ENCODE data around the gene HRG. TPM values are rescaled to one million over a fixed set of nuclear protein-coding genes. Genes with fewer than 3 reads are reported as not detected.
"Not testable (repeated sequence)": the region's sequence is repeated elsewhere in the genome, so short reads cannot be mapped to it uniquely, and the experiment has no call there.

HRG gene
- total RNA-seq, 1 donor from 2014 or later, result not detected

- Mint-ChIP-seq H3K4me1 (ENCODE audit: low read depth, unreplicated experiment) (no peaks in the 10 kb centered on the region), H3K4me3 (ENCODE audit: unreplicated experiment) (no peak overlapping the region), H3K36me3 (ENCODE audit: low read depth, unreplicated experiment) (no peaks in the 10 kb centered on the region), H3K27ac (ENCODE audit: unreplicated experiment) (no peak overlapping the region), H3K9me3 (ENCODE audit: unreplicated experiment) (peaks cover 27% of the 10 kb centered on the region), H3K27me3 (ENCODE audit: low read depth, unreplicated experiment) (peaks cover 23% of the 10 kb centered on the region)
- Histone ChIP-seq H3K4me3 (ENCODE audit: insufficient read depth, low read depth, low read length) (no peak overlapping the region), H3K9ac (ENCODE audit: low read length) (no peak overlapping the region), H3K79me2 (ENCODE audit: insufficient read depth, low read length) (no peaks in the 10 kb centered on the region), H3K4me2 (ENCODE audit: low read length) (no peak overlapping the region), H3K36me3 (ENCODE audit: insufficient read depth, low read length) (no peaks in the 10 kb centered on the region), H3K9me3 (ENCODE audit: insufficient read depth, low read depth, low read length) (no peaks in the 10 kb centered on the region), H3K4me1 (ENCODE audit: insufficient read depth, low read length) (no peaks in the 10 kb centered on the region), H4K20me1 (ENCODE audit: insufficient read depth, low read length) (no peaks in the 10 kb centered on the region), H2AFZ (ENCODE audit: low read depth, low read length) (no peak overlapping the region), H3K27ac (ENCODE audit: low read depth, low read length) (no peak overlapping the region), H3K27me3 (ENCODE audit: insufficient read depth, low read length) (peaks cover 6% of the 10 kb centered on the region)
- TF ChIP-seq CTCF (IDR thresholded peaks at IDR 0.05; ENCODE audit: insufficient read depth, low read depth, low read length) (no peak), EZH2 (IDR thresholded peaks at IDR 0.05; ENCODE audit: insufficient read depth, low read length) (no peak)
- FAIRE-seq (no peak), DNase-seq (ENCODE audit: low read depth) (no peak)
These were observed 18.2 kb downstream of the HRG start for GRCh38 chr3:186683979-186684378.

- not testable (repeated sequence) for DNase-seq (ENCODE audit: low read depth); H3K4me1 Mint-ChIP-seq (ENCODE audit: low read depth, unreplicated experiment); H3K27ac ChIP-seq (ENCODE audit: low read depth, low read length); H3K4me3 Mint-ChIP-seq (ENCODE audit: unreplicated experiment); H2AFZ ChIP-seq (ENCODE audit: low read depth, low read length); H3K9me3 ChIP-seq (ENCODE audit: insufficient read depth, low read depth, low read length); H3K9ac ChIP-seq (ENCODE audit: low read length); H4K20me1 ChIP-seq (ENCODE audit: insufficient read depth, low read length); H3K4me3 ChIP-seq (ENCODE audit: insufficient read depth, low read depth, low read length); H3K27ac Mint-ChIP-seq (ENCODE audit: unreplicated experiment); H3K4me1 ChIP-seq (ENCODE audit: insufficient read depth, low read length); H3K36me3 Mint-ChIP-seq (ENCODE audit: low read depth, unreplicated experiment); H3K79me2 ChIP-seq (ENCODE audit: insufficient read depth, low read length); FAIRE-seq; H3K27me3 ChIP-seq (ENCODE audit: insufficient read depth, low read length); H3K36me3 ChIP-seq (ENCODE audit: insufficient read depth, low read length); H3K4me2 ChIP-seq (ENCODE audit: low read length)
- Mint-ChIP-seq H3K9me3 (ENCODE audit: unreplicated experiment) (peaks cover 27% of the 10 kb centered on the region), H3K27me3 (ENCODE audit: low read depth, unreplicated experiment) (peaks cover 17% of the 10 kb centered on the region)
These were observed 20.7 kb downstream of the HRG start for GRCh38 chr3:186686475-186686874.

GRCh38 chr3:186687120-186687651 is 21.4 kb downstream of the HRG start:
- H3K4me3 Mint-ChIP-seq (ENCODE audit: unreplicated experiment), result no peak overlapping the region
- peaks cover 1% of the 10 kb centered on the region for H3K27me3 ChIP-seq (ENCODE audit: insufficient read depth, low read length)
- peaks cover 27% of the 10 kb centered on the region for H3K9me3 Mint-ChIP-seq (ENCODE audit: unreplicated experiment)
- no peak for DNase-seq (ENCODE audit: low read depth)
- H3K36me3 ChIP-seq (ENCODE audit: insufficient read depth, low read length), result no peaks in the 10 kb centered on the region
- no peak for FAIRE-seq
- no peak overlapping the region for H3K4me2 ChIP-seq (ENCODE audit: low read length)
- no peak overlapping the region for H3K9ac ChIP-seq (ENCODE audit: low read length)
- no peaks in the 10 kb centered on the region for H3K79me2 ChIP-seq (ENCODE audit: insufficient read depth, low read length)
- H3K4me1 Mint-ChIP-seq (ENCODE audit: low read depth, unreplicated experiment), result no peaks in the 10 kb centered on the region
- no peaks in the 10 kb centered on the region for H3K9me3 ChIP-seq (ENCODE audit: insufficient read depth, low read depth, low read length)
- H4K20me1 ChIP-seq (ENCODE audit: insufficient read depth, low read length), result no peaks in the 10 kb centered on the region
- H3K4me3 ChIP-seq (ENCODE audit: insufficient read depth, low read depth, low read length), result no peak overlapping the region
- no peaks in the 10 kb centered on the region for H3K4me1 ChIP-seq (ENCODE audit: insufficient read depth, low read length)
- H2AFZ ChIP-seq (ENCODE audit: low read depth, low read length), result no peak overlapping the region
- TF ChIP-seq CTCF (IDR thresholded peaks at IDR 0.05; ENCODE audit: insufficient read depth, low read depth, low read length) (no peak), EZH2 (IDR thresholded peaks at IDR 0.05; ENCODE audit: insufficient read depth, low read length) (no peak)
- H3K27ac Mint-ChIP-seq (ENCODE audit: unreplicated experiment), result no peak overlapping the region
- H3K27me3 Mint-ChIP-seq (ENCODE audit: low read depth, unreplicated experiment), result peaks cover 20% of the 10 kb centered on the region
- no peak overlapping the region for H3K27ac ChIP-seq (ENCODE audit: low read depth, low read length)
- no peaks in the 10 kb centered on the region for H3K36me3 Mint-ChIP-seq (ENCODE audit: low read depth, unreplicated experiment)

- not testable (repeated sequence) for H3K79me2 ChIP-seq (ENCODE audit: insufficient read depth, low read length); H3K9me3 ChIP-seq (ENCODE audit: insufficient read depth, low read depth, low read length); H3K36me3 Mint-ChIP-seq (ENCODE audit: low read depth, unreplicated experiment); FAIRE-seq; H3K4me2 ChIP-seq (ENCODE audit: low read length); H3K27ac Mint-ChIP-seq (ENCODE audit: unreplicated experiment); H3K4me1 Mint-ChIP-seq (ENCODE audit: low read depth, unreplicated experiment); H3K27me3 ChIP-seq (ENCODE audit: insufficient read depth, low read length); H2AFZ ChIP-seq (ENCODE audit: low read depth, low read length); H3K4me3 ChIP-seq (ENCODE audit: insufficient read depth, low read depth, low read length); H4K20me1 ChIP-seq (ENCODE audit: insufficient read depth, low read length); H3K4me1 ChIP-seq (ENCODE audit: insufficient read depth, low read length); H3K4me3 Mint-ChIP-seq (ENCODE audit: unreplicated experiment); DNase-seq (ENCODE audit: low read depth); H3K9ac ChIP-seq (ENCODE audit: low read length); H3K36me3 ChIP-seq (ENCODE audit: insufficient read depth, low read length); H3K27ac ChIP-seq (ENCODE audit: low read depth, low read length)
- Mint-ChIP-seq H3K27me3 (ENCODE audit: low read depth, unreplicated experiment) (peaks cover 13% of the 10 kb centered on the region), H3K9me3 (ENCODE audit: unreplicated experiment) (peaks cover 15% of the 10 kb centered on the region)
These were observed 24.5 kb downstream of the HRG start for GRCh38 chr3:186690304-186690703.
